HG02759 (cell line): ENCODE data around the gene LRRC8E.
"Not testable (repeated sequence)": the region's sequence is repeated elsewhere in the genome, so short reads cannot be mapped to it uniquely, and the experiment has no call there.

Source experiments
- ATAC-seq: cut with Tn5 transposase; IDR thresholded peaks from one replicate; pipeline ENCODE4 v1.9.1; 2021; ENCODE audit warnings: mild to moderate bottlenecking, moderate library complexity; ENCODE audit not compliant: unreplicated experiment

LRRC8E gene

GRCh38 chr19:7883796-7884570 is 4.3 kb upstream of the LRRC8E start:
- no peak for ATAC-seq

GRCh38 chr19:7885818-7886217 is 2.5 kb upstream of the LRRC8E start:
- ATAC-seq, result no peak

- ATAC-seq, result no peak
Measured at GRCh38 chr19:7887408-7888144, 734 bp upstream of the LRRC8E start.

GRCh38 chr19:7888826-7889217 is 512 bp downstream of the LRRC8E start:
- no peak for ATAC-seq

GRCh38 chr19:7893362-7894101 is 5.2 kb downstream of the LRRC8E start:
- ATAC-seq, result not testable (repeated sequence)

- ATAC-seq, result no peak
Measured at GRCh38 chr19:7894612-7895309, 6.5 kb downstream of the LRRC8E start.

- no peak for ATAC-seq
Measured at GRCh38 chr19:7895565-7895964, 7.3 kb downstream of the LRRC8E start.

GRCh38 chr19:7897292-7897691 is 9.0 kb downstream of the LRRC8E start:
- no peak for ATAC-seq

- no peak for ATAC-seq
Measured at GRCh38 chr19:7898967-7899366, 10.7 kb downstream of the LRRC8E start.

GRCh38 chr19:7899751-7900378 is 11.6 kb downstream of the LRRC8E start:
- no peak for ATAC-seq

GRCh38 chr19:7900401-7900870 is 12.1 kb downstream of the LRRC8E start:
- ATAC-seq, result no peak

GRCh38 chr19:7900931-7901330 is 12.6 kb downstream of the LRRC8E start:
- no peak for ATAC-seq

- no peak for ATAC-seq
Measured at GRCh38 chr19:7901337-7901736, 13.0 kb downstream of the LRRC8E start.

- ATAC-seq, result no peak
Measured at GRCh38 chr19:7902796-7903243, 14.5 kb downstream of the LRRC8E start.

- ATAC-seq, result peak; percentile 89
Measured at GRCh38 chr19:7903244-7904073, 15.1 kb downstream of the LRRC8E start, which contains the start of gene MAP2K7. Gene MAP2K7, plus strand, starts transcription at chr19:7903877. Its CDS starts 68 bp downstream, at chr19:7903945.

GRCh38 chr19:7904074-7905020 is 16.0 kb downstream of the LRRC8E start:
- ATAC-seq, result peak; percentile 41

GRCh38 chr19:7905268-7905667 is 17.0 kb downstream of the LRRC8E start:
- ATAC-seq, result no peak

GRCh38 chr19:7905859-7906258 is 17.5 kb downstream of the LRRC8E start:
- no peak for ATAC-seq
